Measurements from ENCODE around the gene PCDHGA12. TPM values are rescaled to one million over a fixed set of nuclear protein-coding genes. Genes with fewer than 3 reads are reported as not detected.
A peak's percentile ranks its signal among the peaks of the same experiment; 100 is the strongest.
"Not testable (repeated sequence)": the region's sequence is repeated elsewhere in the genome, so short reads cannot be mapped to it uniquely, and the experiment has no call there.

PCDHGA12 gene
- total RNA-seq, 2 donors from 2014 or later, result 16.2 to 26.0 TPM

DNA sequence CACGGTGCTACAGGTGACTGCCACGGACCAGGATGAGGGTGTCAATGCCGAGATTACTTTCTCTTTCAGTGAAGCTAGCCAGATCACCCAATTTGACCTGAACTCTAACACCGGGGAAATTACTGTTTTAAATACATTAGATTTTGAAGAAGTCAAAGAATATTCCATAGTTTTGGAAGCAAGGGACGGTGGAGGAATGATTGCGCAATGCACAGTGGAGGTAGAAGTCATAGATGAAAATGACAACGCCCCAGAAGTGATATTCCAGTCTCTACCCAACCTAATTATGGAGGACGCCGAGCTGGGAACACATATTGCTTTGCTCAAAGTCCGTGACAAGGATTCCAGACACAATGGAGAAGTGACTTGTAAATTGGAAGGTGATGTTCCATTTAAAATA lies 41.6 kb upstream of the PCDHGA12 start:
- Histone ChIP-seq H3K36me3 (peaks cover 5% of the 10 kb centered on the region), H3K9me3 (peaks cover 95% of the 10 kb centered on the region), H3K27me3 (replicated peaks; ENCODE audit: insufficient read depth) (no peaks in the 10 kb centered on the region), H3K4me1 (ENCODE audit: control insufficient read depth in 1 of 2, low read depth in 2 of 2) (no peaks in the 10 kb centered on the region), H3K4me3 (no peak overlapping the region), H3K27ac (no peak overlapping the region)
- TF ChIP-seq CTCF (IDR thresholded peaks at IDR 0.05), result no peak
- no peak for DNase-seq (ENCODE audit: low spot score)
- ATAC-seq (ENCODE audit: insufficient number of reproducible peaks, low FRiP score, low read depth), result no peak

DNA sequence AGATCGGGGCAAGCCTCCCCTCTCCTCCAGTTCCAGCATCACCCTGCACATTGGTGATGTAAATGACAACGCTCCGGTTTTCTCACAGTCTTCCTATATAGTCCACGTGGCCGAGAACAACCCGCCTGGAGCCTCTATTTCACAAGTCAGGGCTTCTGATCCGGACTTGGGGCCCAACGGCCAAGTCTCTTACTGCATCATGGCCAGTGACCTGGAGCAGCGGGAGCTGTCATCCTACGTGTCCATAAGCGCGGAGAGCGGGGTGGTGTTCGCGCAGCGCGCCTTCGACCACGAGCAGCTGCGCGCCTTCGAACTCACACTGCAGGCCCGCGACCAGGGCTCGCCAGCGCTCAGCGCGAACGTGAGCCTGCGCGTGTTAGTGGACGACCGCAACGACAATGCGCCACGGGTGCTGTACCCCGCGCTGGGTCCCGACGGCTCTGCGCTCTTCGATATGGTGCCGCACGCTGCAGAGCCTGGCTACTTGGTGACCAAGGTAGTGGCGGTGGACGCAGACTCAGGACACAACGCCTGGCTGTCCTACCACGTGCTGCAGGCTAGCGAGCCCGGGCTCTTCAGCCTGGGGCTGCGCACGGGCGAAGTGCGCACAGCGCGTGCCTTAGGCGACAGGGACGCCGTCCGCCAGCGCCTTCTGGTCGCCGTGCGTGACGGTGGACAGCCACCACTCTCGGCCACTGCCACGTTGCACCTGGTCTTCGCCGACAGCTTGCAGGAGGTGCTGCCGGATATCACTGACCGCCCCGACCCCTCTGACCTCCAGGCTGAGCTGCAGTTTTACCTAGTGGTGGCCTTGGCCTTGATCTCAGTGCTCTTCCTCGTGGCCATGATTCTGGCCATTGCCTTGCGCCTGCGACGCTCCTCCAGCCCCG lies 40.9 kb upstream of the PCDHGA12 start:
- H3K4me3 ChIP-seq, result peak overlapping the region; percentile 12

GRCh38 chr5:141392429-141393198 lies 37.7 kb upstream of the PCDHGA12 start, which contains the start of gene PCDHGA8:
TSS of gene PCDHGA8 (plus strand) at chr5:141392633. CDS start at chr5:141392814, 181 bp downstream.
- H3K4me3 ChIP-seq, result peak within 1 kb of the TSS; percentile 32
- no peak for DNase-seq (ENCODE audit: low spot score)
- H3K9me3 ChIP-seq, result peaks cover 91% of the 10 kb centered on the region
- no peaks in the 10 kb centered on the region for H3K4me1 ChIP-seq (ENCODE audit: control insufficient read depth in 1 of 2, low read depth in 2 of 2)
- no peak for TF ChIP-seq CTCF (IDR thresholded peaks at IDR 0.05)
- H3K27me3 ChIP-seq (replicated peaks; ENCODE audit: insufficient read depth), result no peaks in the 10 kb centered on the region
- ATAC-seq (ENCODE audit: insufficient number of reproducible peaks, low FRiP score, low read depth), result no peak
- H3K36me3 ChIP-seq, result peaks cover 5% of the 10 kb centered on the region
- H3K27ac ChIP-seq, result no peak within 1 kb of the TSS

More for the DNA sequence above, 40.9 kb upstream of the PCDHGA12 start:
- no peak for ATAC-seq (ENCODE audit: insufficient number of reproducible peaks, low FRiP score, low read depth)
- Histone ChIP-seq H3K36me3 (peaks cover 5% of the 10 kb centered on the region), H3K4me1 (ENCODE audit: control insufficient read depth in 1 of 2, low read depth in 2 of 2) (no peaks in the 10 kb centered on the region), H3K27ac (no peak overlapping the region), H3K9me3 (peaks cover 95% of the 10 kb centered on the region), H3K27me3 (replicated peaks; ENCODE audit: insufficient read depth) (no peaks in the 10 kb centered on the region)
- DNase-seq (ENCODE audit: low spot score), result no peak
- TF ChIP-seq CTCF (IDR thresholded peaks at IDR 0.05), result no peak

DNA sequence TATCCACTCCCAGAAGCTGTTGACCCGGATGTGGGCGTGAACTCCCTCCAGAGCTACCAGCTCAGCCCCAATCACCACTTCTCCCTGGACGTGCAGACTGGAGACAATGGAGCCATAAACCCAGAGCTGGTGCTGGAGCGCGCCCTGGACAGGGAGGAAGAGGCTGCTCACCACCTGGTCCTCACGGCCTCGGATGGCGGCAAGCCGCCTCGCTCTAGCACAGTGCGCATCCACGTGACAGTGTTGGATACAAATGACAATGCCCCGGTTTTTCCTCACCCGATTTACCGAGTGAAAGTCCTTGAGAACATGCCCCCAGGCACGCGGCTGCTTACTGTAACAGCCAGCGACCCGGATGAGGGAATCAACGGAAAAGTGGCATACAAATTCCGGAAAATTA lies 37.0 kb upstream of the PCDHGA12 start:
- peaks cover 93% of the 10 kb centered on the region for H3K9me3 ChIP-seq
- peak overlapping the region; percentile 23 for H3K4me3 ChIP-seq
- DNase-seq (ENCODE audit: low spot score) (no peak), ATAC-seq (ENCODE audit: insufficient number of reproducible peaks, low FRiP score, low read depth) (no peak)
- no peaks in the 10 kb centered on the region for H3K4me1 ChIP-seq (ENCODE audit: control insufficient read depth in 1 of 2, low read depth in 2 of 2)
- peaks cover 5% of the 10 kb centered on the region for H3K36me3 ChIP-seq
- H3K27ac ChIP-seq, result no peak overlapping the region
- no peaks in the 10 kb centered on the region for H3K27me3 ChIP-seq (replicated peaks; ENCODE audit: insufficient read depth)
- TF ChIP-seq CTCF (IDR thresholded peaks at IDR 0.05), result no peak

DNA sequence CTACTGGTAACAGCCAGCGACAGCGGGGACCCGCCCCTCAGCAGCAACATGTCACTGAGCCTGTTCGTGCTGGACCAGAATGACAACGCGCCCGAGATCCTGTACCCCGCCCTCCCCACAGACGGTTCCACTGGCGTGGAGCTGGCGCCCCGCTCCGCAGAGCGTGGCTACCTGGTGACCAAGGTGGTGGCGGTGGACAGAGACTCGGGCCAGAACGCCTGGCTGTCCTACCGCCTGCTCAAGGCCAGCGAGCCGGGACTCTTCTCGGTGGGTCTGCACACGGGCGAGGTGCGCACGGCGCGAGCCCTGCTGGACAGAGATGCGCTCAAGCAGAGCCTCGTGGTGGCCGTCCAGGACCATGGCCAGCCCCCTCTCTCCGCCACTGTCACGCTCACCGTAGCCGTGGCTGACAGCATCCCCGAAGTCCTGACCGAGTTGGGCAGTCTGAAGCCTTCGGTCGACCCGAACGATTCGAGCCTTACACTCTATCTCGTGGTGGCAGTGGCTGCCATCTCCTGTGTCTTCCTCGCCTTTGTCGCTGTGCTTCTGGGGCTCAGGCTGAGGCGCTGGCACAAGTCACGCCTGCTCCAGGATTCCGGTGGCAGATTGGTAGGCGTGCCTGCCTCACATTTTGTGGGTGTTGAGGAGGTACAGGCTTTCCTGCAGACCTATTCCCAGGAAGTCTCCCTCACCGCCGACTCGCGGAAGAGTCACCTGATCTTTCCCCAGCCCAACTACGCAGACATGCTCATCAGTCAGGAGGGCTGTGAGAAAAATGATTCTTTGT lies 35.7 kb upstream of the PCDHGA12 start:
- not testable (repeated sequence) for H3K27ac ChIP-seq; DNase-seq (ENCODE audit: low spot score); H3K27me3 ChIP-seq (replicated peaks; ENCODE audit: insufficient read depth); H3K4me3 ChIP-seq; ATAC-seq (ENCODE audit: insufficient number of reproducible peaks, low FRiP score, low read depth); H3K36me3 ChIP-seq; H3K4me1 ChIP-seq (ENCODE audit: control insufficient read depth in 1 of 2, low read depth in 2 of 2)
- H3K9me3 ChIP-seq, result peaks cover 92% of the 10 kb centered on the region

All from thoracic aorta (tissue), 2 donors.